IPS-NIHi11 (cell line): ENCODE results near the gene RNF220.
"Not testable (repeated sequence)": the region's sequence is repeated elsewhere in the genome, so short reads cannot be mapped to it uniquely, and the experiment has no call there.

Source experiments
- DNase-seq: peaks from one replicate; pipeline ENCODE4 v3.0.0; 2012; ENCODE audit warnings: mixed read lengths, low spot score

The RNF220 gene

DNA sequence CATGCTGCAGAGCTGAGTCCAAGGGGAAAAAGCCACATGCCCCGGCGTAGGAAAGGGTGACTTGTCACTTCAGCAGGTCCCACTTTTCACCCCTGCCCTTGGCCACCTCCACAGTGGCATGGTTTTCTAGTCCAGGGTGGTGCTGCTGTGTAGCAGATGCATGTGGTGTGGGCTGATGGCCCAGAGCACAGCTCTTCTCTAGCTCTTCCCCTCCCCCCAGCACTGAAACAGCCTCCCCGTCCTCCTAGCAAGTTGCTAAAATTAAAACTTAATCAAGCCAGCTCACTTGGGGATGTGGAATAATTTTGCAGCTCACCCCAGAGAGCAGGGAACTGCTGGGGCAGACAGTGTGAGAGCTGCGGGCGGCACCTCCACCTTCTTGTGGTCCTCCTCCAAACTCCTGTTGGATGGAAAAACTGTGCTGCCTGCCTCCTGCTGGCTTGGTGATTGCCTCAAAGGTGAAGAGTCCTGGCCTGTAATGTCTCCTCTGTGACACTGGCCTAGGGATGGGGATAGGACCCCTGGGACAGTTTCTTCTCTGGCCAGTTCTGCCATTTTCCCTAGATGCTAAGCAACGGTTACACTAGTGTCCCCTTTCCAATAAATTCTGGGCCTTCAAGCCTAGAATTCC is 91.6 kb downstream of the RNF220 start:
- no peak for DNase-seq

DNA sequence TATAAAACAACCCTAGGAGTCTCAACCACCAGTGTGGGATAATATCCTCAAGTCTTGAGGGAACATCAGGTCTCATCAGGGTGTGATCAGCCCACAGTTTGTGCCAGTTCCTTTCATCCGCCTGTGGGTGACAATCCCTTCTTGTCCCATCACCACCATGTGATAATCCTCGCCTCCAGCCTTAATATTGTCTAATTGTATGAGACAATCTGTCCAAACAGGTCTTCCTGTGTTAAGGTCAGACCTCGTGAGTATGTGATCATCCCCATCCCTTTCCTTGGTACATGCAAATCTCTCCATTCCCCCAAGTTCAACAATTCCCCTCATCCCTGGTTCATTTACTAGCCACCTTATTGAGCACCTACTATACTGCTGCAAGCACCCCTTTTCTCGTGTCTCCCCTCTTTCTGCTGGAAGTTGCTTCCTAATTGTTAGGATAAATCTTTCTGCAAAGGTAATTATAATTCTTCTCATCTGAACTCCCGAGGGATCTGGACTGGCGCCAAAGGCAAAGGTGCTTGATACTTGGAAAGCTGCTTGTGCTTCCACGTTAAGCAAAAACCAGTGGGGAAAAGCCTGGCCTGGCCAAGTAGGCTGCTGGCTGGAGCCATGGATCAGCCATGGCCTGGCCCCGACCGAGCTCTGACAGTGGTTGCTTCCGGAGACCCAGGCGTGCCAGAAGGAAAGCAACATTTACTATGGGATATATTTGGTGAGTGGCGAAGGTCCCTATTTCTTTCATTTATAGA is 92.5 kb downstream of the RNF220 start:
- no peak for DNase-seq

DNA sequence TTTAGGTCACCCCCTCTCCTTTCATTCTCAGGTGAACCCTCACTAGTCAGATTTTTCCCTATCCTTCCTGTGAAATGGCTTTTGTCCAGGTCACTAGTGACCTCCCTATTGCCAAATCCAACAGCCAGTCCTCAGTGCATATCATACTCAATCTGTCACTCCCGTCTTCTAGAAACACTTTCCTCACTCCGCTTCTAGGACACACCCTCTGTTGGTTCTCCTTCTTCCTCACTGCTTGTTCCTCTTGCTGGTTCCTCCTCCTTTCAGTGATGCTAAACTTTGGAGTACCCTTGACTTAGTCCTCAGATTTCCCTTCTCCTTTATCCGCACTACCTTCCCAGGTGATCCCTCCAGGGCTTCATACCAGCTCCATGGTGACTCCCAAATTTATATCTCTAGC is 94.3 kb downstream of the RNF220 start:
- DNase-seq: no peak

DNA sequence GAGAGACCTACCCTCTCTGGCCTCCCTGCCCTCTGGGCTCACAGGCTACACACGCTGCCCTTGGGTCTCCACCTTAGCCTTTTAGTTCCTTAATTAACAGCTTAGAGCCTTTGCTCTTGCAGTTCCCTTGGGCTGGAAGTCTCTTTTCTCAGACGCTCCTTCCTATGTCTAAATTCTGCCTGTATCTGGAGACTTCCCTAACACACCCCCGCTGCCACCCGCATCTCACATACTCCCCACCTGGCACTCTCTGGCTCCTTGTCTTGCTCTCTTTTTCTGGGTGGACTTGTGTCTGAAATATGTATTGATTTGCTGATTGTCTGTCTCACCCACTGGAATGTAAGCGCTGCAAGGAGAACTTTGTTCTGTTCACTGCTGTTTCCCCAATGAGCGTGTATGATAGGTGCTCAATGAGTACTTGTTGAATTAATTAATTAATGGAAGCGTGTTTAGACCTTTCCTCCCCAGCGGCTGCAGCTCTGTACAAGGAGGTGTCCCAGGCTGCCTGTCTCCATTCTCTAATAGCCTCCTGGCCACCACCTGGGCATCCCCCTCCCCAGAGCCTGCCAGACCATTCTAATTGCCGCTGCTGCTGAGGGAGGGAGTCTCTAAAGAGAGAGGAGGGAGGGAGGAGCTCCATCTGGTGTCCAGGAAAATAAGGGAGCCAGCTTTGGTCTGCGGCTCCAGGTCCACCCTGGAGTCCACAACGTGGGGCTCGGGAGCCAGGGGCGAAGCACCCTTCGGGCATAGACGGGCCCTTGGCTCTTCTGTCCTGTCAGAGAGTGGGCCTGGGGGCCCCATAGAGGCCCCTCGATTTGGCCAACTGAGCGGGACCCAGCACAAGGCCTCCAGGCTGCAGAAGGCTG is 95.4 kb downstream of the RNF220 start:
- DNase-seq: peak; percentile 84

DNA sequence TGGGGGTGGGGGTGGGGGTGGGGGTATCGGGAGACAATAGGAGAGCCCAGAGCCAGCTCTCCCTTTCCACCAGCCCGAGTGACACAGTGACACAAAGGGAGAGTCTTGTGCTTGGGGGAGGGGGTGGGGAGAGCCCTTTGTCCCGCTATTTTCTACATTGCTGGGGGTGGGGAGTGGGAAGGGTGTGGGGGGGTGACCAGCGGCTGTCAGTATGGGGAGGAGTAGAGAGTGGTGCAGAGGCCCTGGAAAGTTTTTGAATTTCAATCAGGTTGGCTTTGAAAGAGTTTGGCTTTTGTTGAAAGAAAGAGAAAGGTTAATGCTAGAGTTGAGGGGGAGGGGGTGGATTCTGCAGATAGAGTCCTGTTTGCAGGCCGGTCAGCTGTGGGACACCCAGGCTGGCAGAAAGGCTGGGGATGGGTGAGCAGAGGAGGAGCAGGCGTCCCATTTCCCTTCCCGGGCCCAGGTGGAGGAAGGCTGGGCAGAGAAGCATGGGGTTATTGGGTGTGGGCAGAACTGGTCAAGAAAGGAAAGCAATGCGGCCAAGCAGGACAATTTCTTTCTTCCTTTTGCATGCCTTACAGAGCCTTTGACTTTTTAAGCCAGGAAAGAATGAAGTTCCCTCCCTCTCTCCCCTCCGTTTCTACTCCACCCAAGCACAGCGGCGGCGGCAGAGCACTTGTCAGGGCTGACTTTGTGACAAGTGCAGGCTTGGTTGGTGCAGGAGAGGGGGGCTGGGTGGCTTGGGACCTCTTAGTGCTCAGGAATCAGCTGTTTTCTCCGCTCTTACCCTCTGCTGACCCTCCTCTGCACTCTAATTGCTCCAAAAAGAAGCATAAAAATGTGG is 96.2 kb downstream of the RNF220 start:
- DNase-seq: peak; percentile 56

DNA sequence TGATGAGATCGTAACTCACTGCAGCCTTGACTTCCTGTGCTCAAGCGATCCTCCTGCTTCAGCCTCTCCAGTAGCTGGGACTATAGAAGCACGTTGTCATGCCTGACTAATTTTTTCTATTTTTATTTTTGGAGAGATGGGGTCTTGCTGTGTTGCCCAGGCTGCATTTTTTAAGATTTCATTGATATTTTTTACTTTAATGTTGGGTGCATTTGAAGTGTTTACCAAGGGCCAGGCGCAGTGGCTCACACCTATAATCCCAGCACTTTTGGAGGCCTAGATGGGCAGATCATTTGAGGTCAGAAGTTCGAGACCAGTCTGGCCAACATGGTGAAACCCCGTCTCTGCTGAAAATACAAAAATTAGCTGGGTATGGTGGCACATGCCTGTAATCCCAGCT is 97.8 kb downstream of the RNF220 start:
- DNase-seq: not testable (repeated sequence)

DNA sequence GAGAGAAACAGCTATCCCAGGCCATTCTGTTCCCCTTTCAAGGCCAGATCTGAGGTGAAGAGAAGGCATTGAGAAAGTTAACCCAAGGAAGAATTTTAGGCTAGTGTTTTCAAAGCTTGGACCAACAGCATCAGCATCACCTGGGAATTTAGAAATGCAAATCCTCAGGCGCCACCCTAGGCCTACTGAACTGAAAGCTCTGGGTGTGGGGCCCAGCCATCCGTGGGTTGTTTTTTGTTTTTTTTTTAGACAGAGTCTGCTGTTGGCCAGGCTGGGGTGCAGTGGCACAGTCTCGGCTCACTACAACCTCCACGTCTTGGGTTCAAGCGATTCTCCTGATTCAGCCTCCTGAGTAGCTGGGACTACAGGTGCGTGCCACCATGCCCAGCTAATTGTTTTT is 98.6 kb downstream of the RNF220 start:
- no peak for DNase-seq

DNA sequence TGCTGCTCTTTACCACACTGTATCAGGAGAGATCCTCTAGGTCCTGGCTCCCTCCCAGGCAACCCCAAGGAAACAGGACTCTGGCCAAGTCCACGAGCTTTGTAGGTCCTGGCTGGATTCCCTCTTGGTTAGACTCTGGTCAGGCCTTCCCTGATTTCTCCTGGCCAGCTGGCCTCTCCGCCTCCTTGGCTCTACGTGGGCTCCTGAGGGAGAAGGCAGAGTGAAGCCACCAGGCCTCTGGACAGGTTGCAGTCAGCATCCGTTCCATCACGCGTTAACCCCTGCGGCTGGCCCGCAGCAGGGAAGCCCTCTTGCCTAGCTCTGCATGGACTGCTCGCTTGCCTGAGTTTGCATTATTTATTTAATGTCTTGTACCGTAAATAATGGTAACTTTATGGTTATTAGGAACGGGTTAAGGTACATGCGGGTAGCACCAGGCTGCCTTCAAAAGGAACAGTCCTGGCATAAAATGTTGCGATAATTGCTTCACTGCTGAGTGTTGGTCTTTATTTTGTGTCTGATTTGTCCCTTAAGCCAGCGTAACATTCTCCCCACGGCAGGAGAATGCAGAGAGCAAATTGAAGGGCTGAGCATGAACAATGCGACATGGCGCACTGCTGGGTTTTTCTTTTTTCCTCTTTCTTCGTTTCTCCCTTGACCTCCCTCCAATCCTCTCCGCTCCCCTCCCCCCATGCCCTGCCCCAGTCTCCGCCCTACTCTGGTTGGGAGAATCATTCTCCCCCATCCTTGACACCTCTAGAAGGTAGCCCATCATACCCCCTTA is 100.3 kb downstream of the RNF220 start:
- DNase-seq: no peak

DNA sequence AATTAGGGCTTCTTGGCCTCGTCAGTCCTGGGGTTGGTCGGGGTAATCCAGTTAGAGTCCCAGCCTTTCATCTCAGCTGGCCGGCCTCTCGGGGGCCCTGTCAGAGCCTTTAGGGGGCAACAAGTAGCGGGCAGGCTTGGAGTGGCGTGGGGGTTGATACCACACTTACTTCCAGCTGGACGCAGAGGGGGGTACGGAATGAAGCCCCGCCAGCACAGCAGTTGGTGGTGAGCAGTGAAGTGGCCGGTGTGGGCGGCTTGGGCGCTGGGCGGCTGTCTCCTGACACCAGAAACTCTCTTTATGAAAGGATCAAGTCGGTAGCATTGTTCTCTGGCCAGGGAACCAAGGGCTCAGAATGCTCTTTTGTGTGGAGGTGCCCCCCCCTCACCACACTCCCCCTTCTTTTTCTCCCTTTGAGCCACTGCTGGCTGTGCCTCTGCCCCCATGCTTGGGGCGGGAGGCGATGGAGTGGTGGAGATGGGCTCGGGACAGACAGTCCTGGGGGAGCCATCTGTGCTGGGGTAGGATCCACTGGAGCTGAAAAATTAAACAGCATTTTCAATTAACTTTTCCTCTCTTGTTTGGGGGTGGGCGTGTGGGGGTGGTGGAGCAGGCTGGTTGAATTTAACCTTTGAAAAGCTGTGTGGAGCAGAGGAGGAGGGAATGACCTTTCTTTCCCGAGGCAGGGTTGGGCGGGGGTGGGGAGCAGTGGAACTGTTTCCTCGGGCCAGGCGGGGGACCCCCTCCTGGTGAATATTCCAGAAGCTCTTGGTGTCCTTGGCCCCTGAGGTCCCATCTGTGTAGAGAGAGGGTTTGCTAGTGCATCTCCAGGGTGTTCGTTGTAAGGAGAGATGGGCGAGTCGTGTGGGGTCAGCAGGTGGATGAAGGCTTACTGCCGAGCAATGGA is 102.7 kb downstream of the RNF220 start:
- DNase-seq: peak; percentile 38

DNA sequence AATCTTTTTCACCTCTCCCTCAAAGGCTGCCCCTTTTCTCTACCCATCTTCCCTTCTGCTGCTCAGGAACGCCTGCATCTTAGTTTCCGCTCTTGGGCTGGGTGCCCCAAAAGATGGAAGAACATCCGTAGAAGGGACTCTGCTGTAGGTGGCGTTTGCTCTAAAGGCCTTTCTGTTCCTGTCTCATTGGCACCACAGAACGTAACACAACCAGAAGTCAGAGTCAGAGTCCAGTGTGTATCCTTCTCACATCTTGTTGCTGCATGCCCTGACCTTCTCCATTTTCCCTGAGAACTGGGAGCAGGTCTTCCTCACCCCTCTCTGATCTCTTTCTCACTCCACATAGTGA is 103.3 kb downstream of the RNF220 start:
- no peak for DNase-seq

DNA sequence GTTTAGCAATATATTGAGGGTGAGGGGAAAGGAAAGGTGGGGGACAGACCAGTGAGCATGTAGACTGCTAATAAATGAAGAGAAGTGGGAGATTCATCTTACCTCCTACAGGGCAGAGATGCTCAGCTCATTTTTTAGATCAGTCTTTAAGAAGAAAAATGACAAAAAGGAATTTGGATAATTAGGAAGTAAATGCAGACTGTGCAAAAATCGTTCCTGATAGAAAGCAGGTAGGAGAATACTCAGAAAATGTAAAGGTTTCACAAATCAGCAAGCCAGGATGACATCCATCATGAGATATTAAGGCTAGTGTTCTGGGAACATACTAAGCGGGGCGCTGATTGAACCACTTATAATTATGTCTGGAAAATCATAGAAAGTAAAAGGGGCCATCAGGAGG is 106.3 kb downstream of the RNF220 start:
- no peak for DNase-seq

DNA sequence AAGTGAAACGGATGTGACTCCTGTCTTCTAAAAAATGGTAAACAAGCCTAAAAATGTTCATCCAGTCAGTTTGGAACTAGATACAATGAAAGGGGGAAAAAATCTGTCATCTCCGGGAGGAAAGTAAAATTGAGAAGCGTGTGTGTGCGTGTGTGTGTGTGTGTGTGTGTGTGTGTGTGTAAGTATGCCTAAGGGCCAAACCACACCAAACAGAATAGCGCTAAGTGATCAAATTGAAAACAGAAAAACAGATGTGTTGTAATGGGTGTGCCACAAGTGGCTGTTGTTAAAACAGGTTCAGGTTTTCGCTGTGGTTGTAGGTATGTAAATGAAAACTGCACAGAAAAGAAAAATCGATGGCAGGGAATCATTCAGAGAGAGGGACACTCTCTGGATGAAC is 106.7 kb downstream of the RNF220 start:
- no peak for DNase-seq

DNA sequence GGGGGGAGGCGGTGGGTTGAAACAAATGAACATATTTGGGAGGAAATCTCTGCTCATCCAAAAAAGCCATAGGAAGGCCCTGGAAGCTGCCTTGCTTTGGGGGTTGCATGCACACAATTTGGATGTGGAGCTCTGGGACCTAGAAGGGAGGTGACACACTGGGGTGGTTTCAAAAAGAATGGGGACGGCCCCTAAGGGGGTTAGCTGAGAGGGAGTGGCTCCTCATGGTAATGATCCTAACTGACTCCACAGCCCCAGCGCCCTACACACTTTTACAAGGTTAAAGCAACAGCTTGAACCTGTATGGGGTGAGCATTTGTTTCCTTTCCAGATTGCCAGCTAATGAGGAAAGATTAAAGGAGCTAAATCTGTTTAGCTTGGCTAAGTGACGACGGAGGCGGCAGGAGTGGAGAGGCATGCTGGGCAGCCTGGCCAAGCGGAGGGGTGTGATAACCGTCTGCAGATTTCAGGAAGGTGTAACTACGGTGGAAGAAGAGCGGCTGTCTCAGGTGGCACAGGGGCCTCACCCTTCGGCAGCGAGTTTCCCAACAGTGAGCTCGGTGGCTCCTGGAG is 107.3 kb downstream of the RNF220 start:
- DNase-seq: no peak

DNA sequence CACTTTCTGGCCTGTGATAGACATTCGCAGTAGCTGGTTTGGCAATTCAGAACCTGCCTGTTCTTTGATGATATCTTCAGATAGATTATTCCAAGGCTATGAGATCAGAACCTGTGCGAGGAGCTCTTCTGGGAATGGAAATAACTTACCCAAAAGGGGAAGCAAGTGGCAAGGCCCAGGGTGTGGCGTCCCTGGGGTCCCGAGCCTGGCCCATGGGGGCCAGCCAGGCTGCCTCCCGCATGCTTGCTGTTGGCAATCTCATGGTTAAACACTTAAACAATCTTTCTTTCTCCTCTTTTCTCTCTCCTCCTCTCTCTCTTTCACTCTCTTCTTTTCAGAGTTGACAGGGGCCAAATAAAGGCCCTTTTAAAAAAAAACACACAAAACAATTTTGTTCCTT is 108.1 kb downstream of the RNF220 start:
- DNase-seq: no peak

DNA sequence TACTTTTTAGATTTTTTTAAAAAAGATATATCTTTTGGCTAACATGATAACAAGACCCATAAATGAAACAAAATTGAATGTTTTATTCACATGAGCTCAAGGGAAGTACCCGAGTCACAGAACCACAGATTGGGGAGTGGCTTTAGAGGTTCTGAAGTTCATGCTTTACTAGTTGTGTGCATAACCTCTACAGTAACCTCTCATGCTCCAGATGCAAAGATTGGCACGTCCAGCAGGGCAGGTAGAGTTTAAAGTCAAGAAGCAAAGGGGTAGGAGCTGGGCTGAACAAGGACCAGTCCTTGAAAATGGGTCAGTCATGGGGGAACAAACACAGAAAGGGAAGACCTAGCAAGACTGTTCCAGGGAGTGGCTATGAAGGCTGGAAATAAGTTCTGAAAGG is 109.6 kb downstream of the RNF220 start:
- no peak for DNase-seq

DNA sequence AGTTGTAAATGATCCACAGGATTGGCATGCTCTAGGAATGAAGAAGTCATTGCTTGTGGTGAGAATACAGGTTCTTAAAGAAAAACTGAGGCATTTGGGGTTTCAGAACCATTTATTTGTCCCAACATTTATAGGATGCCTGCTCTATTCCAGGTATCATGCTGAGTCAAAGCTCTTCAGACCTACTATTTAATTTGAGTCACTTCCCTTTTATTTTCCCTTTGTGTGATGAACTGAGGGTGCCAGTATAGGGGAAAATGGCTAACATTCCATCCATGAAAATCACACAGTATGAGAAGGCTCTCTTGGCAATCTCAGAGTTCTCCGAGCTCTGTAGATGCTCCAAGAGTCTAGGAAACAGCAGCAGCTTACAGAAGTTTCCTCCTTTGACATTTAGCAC is 110.4 kb downstream of the RNF220 start:
- DNase-seq: no peak

DNA sequence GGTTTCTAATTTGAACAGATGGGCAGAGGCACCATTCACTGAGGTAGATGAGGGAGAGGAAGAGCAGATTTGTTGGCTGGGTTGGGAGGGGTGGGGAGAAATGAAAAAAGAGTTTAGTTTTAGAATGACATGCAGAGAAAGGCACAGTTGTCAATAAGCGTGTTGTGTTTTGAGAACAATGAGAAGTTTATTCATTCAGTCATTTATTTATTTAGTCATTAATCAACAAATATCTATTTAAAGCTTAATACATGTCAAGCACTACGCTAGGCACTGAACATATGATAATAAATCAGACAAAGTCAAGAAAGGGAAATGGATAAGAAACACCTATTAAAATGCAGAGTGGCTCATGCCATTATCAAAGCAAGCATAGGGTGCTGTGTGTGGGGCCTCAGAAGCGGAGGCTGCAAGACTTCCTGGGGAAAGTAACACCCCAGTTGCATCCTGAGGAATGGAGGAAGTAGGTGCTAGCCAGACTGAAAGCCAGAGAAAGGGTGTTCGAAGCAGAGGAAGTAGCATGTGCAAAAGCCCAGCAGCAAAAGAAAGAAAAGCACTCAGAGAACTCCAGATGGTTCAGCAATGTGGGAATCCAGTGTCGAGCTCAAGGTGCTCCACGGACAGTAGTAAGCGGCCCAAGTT is 114.1 kb downstream of the RNF220 start:
- DNase-seq: no peak

DNA sequence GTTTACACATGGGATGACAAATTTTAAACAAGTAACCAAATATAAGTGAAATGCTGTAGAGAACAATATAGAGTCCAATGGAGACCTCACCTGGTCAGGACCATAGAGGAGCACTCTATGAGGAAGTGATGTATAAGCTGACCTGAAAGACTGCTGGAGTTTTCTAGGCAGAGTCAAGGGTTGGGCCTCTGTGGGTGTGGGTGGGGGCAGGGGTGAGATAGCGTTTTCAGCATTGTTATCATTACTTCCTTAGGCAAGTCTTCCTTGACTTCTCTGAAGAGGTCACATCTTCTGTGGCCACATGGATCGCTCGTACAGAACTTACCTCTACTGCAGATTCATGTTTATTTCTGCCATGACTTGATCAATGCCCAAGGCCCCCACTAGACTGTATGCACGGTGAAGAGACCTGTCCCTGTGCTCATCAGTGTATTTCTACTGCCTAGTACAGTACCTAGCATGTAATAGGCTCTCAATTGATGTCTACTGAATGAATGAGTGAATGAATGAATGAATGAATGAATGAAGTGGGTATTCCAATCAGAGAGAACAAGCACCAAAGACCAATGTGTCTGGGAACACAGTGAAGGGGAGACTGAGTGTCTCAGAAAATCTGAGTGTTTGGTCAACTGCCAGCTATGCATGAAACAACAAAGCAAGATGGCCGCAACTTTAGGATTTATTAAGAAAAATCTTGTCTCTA is 116.5 kb downstream of the RNF220 start:
- DNase-seq: no peak
